ACHN (cell line): Measurements from ENCODE around the gene NEIL3.
"Not testable (repeated sequence)": the region's sequence is repeated elsewhere in the genome, so short reads cannot be mapped to it uniquely, and the experiment has no call there.

Experiments
- DNase-seq: peaks from one replicate; pipeline ENCODE4 v3.0.0-alpha.2; 2015
- in situ Hi-C: cut with HindIII; loops from 2 replicates; pipeline ENCODE4 v1.10.0; 2017; ENCODE audit warnings: low sequenced_read_pairs, low pct_ligation_motif_present, low pct_unique_long_range_greater_than_20kb

The NEIL3 gene

GRCh38 chr4:177293208-177294033, 16.3 kb upstream of the NEIL3 start:
- in situ Hi-C loops = no loop called here
- no peak for DNase-seq

- in situ Hi-C loops = no loop called here
- no peak for DNase-seq
Observed at GRCh38 chr4:177297785-177298391, 11.8 kb upstream of the NEIL3 start.

- in situ Hi-C loops = no loop called here
- no peak for DNase-seq
Observed at GRCh38 chr4:177301126-177301639, 8.5 kb upstream of the NEIL3 start.

- in situ Hi-C loops = no loop called here
- no peak for DNase-seq
Observed at GRCh38 chr4:177302371-177303100, 7.1 kb upstream of the NEIL3 start.

DNA sequence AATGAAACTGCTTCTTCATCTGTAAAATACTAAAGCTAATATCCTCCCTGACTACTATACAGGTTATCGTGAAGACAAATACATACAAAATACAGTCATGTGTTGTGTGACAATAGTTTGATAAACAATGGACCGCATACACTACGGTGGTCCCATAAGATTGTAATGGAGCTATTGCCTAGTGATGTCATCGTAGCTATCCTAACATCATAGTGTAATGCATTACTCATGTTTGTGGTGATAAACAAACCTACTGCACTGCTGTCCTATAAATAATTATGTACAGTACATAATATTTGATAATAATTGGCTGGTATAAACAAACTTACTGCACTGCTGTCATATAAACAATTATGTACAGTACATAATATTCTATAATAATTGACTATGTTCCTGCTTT, 5.6 kb upstream of the NEIL3 start:
- no peak for DNase-seq
- in situ Hi-C loops = no loop called here

DNA sequence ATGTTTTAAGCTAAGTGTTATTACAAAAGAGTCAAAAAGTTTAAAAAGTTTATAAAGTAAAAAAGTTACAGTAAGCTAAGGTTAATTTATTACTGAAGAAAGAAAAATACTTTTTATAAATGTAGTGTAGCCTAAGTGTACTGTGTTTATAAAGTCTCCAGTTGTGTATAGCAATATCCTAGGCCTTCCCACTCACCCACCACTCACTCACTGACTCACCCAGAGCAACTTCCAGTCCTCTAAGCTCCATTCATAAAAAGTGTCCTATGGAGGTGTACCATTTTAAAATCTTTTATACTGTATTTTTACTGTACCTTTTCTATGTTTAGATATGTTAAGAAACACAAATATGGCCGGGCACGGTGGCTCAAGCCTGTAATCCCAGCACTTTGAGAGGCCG, 4.8 kb upstream of the NEIL3 start:
- DNase-seq, in situ Hi-C loops: not testable (repeated sequence)

GRCh38 chr4:177308125-177308524, 1.5 kb upstream of the NEIL3 start:
- in situ Hi-C loops = no loop called here
- DNase-seq = peak; percentile 86

GRCh38 chr4:177308847-177309521, 690 bp upstream of the NEIL3 start:
- DNase-seq = peak; percentile 10
- in situ Hi-C loops = no loop called here

- no peak for DNase-seq
- in situ Hi-C loops = no loop called here
Observed at GRCh38 chr4:177311589-177311988, 1.9 kb downstream of the NEIL3 start.

DNA sequence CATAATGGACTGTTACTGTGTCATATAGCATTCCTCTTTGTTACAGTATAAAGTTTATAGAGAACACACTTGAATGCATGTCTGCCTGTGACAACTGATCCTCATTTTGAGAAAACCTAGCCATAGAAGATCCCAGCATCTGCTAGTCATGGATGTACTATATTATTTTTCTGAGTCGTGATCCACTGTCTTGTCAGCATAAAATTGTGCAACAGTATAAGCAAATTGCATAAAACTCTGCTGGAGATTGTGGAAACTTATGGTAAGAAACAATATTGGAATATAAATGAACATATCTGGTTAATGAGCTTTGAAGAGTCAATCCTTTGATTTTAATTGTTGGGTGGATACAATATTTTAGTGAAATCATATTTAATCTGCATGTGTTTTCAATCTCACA, 3.6 kb downstream of the NEIL3 start:
- no peak for DNase-seq
- in situ Hi-C loops = no loop called here

GRCh38 chr4:177315767-177316464, 6.2 kb downstream of the NEIL3 start:
- in situ Hi-C loops = no loop called here
- DNase-seq = no peak

DNA sequence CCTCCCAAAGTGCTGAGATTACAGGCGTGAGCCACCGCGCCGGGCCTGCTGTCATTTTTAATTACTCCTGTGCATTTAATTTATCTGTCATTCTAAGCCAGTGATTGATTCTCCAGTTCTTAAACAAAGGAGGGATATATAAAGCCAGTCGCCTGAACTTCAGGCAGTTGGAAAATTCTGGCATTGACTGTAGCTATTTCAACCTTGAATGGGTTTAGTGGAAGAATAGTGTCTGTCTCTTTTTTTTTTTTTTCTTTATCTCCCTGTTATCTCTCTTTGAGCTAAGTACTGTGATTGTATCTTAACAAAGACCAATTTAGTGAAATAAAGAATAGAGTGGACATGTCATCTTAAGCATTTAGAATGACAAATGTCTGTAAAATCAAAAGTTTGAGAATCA, 11.0 kb downstream of the NEIL3 start:
- in situ Hi-C loops = no loop called here
- no peak for DNase-seq

DNA sequence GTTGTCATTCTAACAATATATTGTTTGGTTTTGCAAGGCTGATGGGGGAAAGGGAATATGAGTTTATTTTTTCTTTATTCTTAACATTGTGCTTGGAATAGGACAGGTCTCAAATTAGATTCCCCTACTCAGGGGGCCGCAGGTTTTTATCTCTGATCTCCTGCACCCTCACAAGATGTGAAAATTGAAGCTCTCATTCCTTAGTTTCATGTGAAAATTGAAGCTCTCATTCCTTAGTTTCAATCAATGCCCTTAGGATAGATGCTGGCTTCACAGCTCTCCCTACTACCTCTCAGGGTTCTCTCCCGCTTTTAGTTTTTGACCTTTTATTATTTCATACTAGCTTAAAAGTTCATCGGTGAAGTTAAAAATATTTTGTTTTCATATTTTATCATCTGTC, 12.0 kb downstream of the NEIL3 start:
- DNase-seq = no peak
- in situ Hi-C loops = no loop called here

DNA sequence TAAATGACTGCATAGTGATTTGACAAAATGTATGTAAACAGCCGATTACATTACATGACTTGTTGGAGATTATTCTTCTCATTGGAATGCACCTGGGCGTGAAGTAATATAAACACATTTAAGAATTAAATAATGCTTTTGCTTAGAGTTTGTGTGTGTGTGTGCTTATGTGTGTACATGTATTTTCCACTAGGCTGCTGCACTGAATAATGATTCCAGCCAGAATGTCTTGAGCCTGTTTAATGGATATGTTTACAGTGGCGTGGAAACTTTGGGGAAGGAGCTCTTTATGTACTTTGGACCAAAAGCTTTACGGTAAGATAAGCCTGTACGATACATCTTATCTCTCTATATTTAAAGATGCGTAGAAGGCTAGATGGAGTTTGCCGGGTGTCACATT, 12.6 kb downstream of the NEIL3 start:
- in situ Hi-C loops = no loop called here
- DNase-seq = no peak

DNA sequence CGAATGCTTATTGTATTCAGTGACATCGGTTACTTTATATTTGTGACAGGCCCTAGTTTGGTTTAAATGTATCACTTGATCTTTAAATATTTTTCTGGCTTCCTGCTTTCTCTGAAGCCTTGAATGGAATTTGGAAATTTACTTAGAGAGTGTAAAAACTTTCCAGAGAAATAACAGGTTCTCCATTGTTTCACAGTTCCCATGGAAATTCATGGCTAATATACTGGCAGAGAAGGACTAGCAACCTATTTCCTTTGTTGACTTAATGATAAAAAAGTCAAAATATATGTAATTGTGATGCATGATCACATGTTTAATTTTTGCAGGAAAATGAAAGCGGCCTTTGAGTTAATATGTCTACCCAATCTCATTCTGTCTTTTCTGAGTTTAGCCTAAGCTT, 13.2 kb downstream of the NEIL3 start:
- no peak for DNase-seq

GRCh38 chr4:177323416-177323815, 13.7 kb downstream of the NEIL3 start:
- DNase-seq = no peak
- in situ Hi-C loops = no loop called here

More for the DNA sequence above, 13.2 kb downstream of the NEIL3 start:
- in situ Hi-C loops = no loop called here

DNA sequence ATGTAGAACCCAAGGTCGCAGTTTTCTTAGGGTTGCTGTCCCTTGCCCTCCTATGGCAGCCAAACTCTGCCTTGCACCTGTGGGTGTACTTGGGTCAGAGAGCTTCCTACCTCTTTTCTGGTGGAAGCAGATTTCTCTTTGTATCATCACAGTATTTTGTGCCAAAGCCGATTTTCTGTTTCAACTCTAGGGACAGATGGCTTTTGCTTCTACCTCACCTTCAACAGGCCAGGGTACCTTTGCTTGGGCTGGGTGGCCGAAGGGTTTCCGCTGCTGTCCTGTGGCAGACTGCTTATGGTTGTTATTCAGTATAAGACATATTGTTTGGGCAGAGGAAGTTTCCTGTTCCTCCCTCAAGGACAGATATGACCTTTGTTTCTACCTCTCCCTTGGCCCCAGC, 22.4 kb downstream of the NEIL3 start:
- no peak for DNase-seq
- in situ Hi-C loops = no loop called here
